GM12872 (cell line): ENCODE measurements around the gene TMEM161A.

ENCODE experiments used
- CTCF ChIP-seq: IDR thresholded peaks from 3 replicates; pipeline ENCODE4 v1.5.1; 2011; ENCODE audit warnings: low read depth, mild to moderate bottlenecking, low read length, moderate library complexity; ENCODE audit not compliant: insufficient read depth

TMEM161A gene

DNA sequence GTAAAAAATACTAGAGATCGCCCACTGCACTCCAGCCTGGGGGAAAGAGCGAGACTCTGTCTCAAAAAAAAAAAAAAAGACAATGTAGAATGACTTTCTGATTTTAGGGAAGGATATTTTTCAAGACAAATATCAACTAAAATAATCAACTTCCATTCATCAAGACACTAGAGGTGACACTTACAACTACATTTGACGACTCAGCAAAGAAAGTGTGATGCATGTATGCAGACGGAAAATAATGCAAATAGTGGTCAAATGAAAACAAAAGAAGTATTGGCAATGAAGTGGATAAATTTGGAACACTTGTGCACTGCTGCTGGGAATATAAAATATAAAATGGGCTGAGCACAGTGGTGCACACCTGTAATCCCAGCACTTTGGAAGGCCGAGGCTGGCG lies 12.2 kb downstream of the TMEM161A start:
- no peak for TF ChIP-seq CTCF

DNA sequence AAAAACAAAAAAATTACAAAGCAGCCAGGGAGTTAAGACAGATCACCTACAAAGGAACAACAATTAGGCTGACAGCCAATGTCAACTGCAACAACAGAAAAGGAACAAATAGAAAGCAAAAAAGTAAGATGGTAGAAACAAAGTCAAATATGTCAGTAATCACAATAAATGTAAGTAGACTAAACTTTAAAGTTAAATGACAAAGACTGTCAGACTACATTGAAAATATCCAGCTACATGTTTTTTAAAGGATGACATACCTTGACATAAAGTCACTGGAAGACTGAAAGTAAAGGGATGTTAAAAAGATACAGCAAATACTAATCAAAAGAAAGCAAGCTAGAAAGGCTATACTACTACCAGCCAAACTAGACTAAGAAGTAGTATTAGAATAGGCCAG lies 14.9 kb downstream of the TMEM161A start:
- TF ChIP-seq CTCF: no peak

- no peak for TF ChIP-seq CTCF
Observed at GRCh38 chr19:19122902-19123301, 15.4 kb downstream of the TMEM161A start.

- no peak for TF ChIP-seq CTCF
Observed at GRCh38 chr19:19121371-19121770, 16.9 kb downstream of the TMEM161A start.

DNA sequence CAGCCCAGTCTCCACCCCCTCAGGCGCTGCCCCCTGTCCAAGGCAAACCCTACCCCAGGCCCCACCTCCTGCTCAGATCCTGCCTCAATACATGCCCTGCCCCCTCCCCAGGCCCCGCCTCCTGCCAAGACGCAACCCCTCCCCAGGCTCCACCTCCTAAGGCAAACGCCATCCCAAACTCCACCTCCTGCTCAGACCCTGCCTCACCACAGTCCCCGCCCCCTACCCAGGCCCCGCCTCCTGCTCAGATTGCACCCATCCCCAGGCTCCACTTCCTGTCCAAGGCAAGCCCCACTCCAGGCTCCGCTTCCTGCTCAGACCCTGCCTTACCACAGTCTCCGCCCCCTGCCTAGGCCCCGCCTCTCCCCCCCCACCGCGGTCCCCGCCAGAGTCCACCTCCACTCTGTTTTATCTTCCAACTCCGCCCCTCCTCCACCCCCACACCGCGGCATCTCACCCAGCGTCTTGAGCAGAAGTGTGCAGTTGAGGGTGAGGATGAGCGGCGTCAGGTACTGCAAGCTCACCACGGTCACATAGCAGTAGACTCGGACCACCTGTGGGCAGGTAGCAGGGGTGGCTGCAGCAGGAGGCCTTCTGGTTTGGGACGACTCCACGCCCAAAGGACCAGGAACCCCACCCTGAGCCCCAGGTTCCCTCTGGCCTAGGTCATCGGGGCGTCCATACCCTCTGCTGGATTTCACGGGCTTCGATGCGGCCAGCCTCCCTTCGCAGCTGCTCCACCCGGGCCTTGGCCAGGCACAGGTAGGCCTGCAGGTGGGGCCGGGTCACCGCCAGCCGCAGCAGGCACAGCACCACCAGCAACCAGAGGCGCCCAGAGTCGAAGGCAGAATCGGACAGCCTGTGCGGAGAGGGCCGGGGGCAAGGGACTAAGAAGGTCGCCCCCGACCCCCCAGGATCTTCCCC lies 17.7 kb downstream of the TMEM161A start:
- no peak for TF ChIP-seq CTCF

DNA sequence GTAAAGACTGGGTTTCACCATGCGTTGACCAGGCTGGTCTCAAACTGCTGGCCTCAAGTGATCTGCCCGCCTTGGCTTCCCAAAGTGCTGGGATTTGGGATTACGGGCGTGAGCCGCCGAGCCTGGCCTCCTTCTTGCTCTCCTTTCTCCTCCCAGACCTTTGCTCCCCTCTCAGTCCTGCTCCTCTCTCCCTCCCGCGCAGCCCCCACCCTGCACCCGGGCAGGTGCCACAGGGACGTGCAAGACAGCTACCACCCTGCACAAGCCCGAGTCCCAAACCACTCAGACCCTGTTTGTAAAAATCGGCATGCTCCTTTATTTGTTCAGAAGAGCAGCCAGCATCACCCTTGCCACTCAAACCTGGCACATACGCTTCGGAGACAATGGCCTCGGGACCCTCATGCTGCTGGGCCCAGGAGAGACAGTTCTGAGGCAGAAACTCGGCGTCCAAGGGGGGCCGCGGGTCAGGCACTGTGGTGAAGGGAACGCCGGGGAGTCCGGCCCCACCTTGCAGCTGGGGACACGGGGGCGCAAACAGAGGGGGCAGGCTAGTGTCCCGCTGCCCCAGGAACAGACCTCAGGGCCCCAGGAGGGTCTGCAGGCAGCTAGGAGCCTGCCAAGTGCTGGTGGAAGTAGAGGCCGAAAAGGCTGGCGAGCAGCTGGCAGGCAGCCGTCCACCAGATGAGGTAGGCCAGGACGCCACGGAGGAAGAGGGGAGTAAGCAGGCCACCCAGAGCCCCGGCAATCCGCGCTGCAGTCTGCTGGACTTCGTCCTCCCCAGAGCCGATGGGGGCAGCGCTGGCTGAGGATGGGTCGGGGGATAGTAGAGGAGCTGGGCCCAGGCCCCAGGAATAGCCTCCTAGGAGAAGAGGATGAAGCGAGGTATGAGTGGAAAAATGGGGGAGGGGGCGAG lies 18.7 kb downstream of the TMEM161A start:
- TF ChIP-seq CTCF: no peak

DNA sequence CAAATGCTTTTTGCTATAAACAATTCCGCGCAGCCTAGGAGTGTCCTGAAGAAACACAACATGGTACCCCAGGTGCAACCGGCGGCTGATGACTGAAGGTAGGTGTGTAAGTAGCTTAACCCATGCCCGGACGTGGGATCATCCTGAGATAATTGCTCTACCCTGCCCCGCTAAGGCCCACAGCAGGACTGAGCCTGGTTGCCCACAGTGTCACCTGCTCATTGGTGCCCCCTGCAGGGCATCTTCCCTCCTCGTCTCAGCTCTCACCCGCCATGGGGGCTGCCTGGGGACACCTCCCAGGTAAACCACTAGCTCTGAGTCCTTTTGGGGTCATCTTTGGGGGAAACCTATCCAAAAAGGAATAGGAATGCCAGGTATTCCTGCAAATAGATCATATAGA lies 22.3 kb downstream of the TMEM161A start:
- TF ChIP-seq CTCF: peak; percentile 91
